Measurements from ENCODE around the gene SLC5A1. TPM values are rescaled to one million over a fixed set of nuclear protein-coding genes. Genes with fewer than 3 reads are reported as not detected.

The SLC5A1 gene
- total RNA-seq, 4 donors from 2014 or later, result 0.24 TPM; not detected in 3

DNA sequence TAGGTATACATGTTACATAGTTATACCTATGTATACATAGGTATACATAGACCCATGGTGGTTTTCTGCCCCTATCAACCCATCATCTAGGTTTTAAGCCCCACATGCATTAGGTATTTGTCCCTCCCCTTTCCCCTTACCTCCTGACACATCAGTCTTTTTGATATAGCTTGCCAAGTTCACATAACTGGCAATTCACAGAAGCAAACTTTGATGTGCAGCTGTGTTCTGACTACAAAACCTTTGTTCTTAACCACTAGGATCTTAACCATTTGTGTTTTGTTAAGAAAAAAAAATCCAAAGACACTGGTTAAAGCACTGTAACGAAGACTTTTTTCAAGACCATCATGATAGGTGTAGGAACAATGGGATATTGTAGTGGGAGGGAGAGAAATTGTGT is 42.9 kb upstream of the SLC5A1 start:
- TF ChIP-seq POLR2A (IDR thresholded peaks at IDR 0.05), result no peak
- TF ChIP-seq, protein P1, sequence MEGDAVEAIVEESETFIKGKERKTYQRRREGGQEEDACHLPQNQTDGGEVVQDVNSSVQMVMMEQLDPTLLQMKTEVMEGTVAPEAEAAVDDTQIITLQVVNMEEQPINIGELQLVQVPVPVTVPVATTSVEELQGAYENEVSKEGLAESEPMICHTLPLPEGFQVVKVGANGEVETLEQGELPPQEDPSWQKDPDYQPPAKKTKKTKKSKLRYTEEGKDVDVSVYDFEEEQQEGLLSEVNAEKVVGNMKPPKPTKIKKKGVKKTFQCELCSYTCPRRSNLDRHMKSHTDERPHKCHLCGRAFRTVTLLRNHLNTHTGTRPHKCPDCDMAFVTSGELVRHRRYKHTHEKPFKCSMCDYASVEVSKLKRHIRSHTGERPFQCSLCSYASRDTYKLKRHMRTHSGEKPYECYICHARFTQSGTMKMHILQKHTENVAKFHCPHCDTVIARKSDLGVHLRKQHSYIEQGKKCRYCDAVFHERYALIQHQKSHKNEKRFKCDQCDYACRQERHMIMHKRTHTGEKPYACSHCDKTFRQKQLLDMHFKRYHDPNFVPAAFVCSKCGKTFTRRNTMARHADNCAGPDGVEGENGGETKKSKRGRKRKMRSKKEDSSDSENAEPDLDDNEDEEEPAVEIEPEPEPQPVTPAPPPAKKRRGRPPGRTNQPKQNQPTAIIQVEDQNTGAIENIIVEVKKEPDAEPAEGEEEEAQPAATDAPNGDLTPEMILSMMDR (IDR thresholded peaks at IDR 0.05 in 4 of 5, conservative IDR thresholded peaks at IDR 0.05 in 1 of 5), result no peak
- Histone ChIP-seq H3K36me3 (no peaks in the 10 kb centered on the region), H3K27me3 (no peaks in the 10 kb centered on the region), H3K4me1 (no peaks in the 10 kb centered on the region), H3K4me3 (no peak overlapping the region), H3K9me3 (no peaks in the 10 kb centered on the region), H3K27ac (no peak overlapping the region)
- DNase-seq, result no peak
- intact Hi-C loops (cut with DNase I; ENCODE audit: low total_unique reads), result no loop called here
- ATAC-seq, result no peak
- in situ Hi-C loops (cut with MboI; ENCODE audit: low sequenced_read_pairs in 4 of 4), result no loop called here

- H3K4me1 ChIP-seq, result no peaks in the 10 kb centered on the region
- ATAC-seq, result no peak
- no peak overlapping the region for H3K27ac ChIP-seq
- no peaks in the 10 kb centered on the region for H3K9me3 ChIP-seq
- in situ Hi-C loops (cut with MboI; ENCODE audit: low sequenced_read_pairs in 4 of 4) (no loop called here), intact Hi-C loops (cut with DNase I; ENCODE audit: low total_unique reads) (no loop called here)
- TF ChIP-seq, protein P1 (IDR thresholded peaks at IDR 0.05 in 4 of 5, conservative IDR thresholded peaks at IDR 0.05 in 1 of 5), result no peak
- no peak for TF ChIP-seq POLR2A (IDR thresholded peaks at IDR 0.05)
- no peak for DNase-seq
- H3K4me3 ChIP-seq, result no peak overlapping the region
- H3K27me3 ChIP-seq, result peaks cover 0 to 5% (median 0%) of the 10 kb centered on the region in 3 donors
- H3K36me3 ChIP-seq, result no peaks in the 10 kb centered on the region
Observed at GRCh38 chr22:32005453-32005852, 37.6 kb upstream of the SLC5A1 start.

DNA sequence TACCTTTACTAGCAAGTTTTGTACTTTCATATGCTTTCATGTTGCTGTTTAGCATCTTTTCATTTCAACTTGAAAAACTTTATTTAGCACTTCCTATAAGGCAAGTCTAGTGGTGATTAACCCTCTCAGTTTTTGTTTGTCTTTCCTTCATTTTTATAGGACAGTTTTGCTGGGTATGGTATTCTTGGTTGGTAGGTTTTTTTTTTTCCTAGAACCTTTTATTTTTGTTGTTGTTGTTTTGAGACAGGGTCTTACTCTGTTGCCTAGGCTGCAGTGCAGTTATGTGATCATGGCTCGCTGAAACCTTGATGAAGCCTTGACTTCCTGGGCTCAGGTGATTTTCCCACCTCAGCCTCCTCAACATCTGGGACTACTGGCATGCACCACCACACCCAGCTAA is 29.9 kb upstream of the SLC5A1 start:
- DNase-seq (no peak), ATAC-seq (no peak)
- in situ Hi-C loops (cut with MboI; ENCODE audit: low sequenced_read_pairs in 4 of 4), result no loop called here
- Histone ChIP-seq H3K27me3 (peaks cover 0 to 3% (median 0%) of the 10 kb centered on the region in 3 donors), H3K27ac (no peak overlapping the region), H3K9me3 (peaks cover 0 to 3% (median 0%) of the 10 kb centered on the region in 3 donors), H3K36me3 (no peaks in the 10 kb centered on the region), H3K4me1 (no peaks in the 10 kb centered on the region), H3K4me3 (no peak overlapping the region)
- intact Hi-C loops (cut with DNase I; ENCODE audit: low total_unique reads), result no loop called here
- TF ChIP-seq, protein P1 (IDR thresholded peaks at IDR 0.05 in 4 of 5, conservative IDR thresholded peaks at IDR 0.05 in 1 of 5), result no peak
- TF ChIP-seq POLR2A (IDR thresholded peaks at IDR 0.05), result no peak

GRCh38 chr22:32016081-32016480 is 27.0 kb upstream of the SLC5A1 start:
- in situ Hi-C loops (cut with MboI; ENCODE audit: low sequenced_read_pairs in 4 of 4), result no loop called here
- no peak for ATAC-seq

More at GRCh38 chr22:32016081-32016480, 27.0 kb upstream of the SLC5A1 start:
- Histone ChIP-seq H3K36me3 (no peaks in the 10 kb centered on the region), H3K27me3 (peaks cover 0 to 3% (median under 1%) of the 10 kb centered on the region in 3 donors), H3K9me3 (peaks cover 0 to 3% (median 0%) of the 10 kb centered on the region in 3 donors), H3K4me3 (no peak overlapping the region), H3K4me1 (no peaks in the 10 kb centered on the region), H3K27ac (no peak overlapping the region)
- no peak for DNase-seq
- intact Hi-C loops (cut with DNase I; ENCODE audit: low total_unique reads), result no loop called here
- TF ChIP-seq, protein P1 (IDR thresholded peaks at IDR 0.05 in 4 of 5, conservative IDR thresholded peaks at IDR 0.05 in 1 of 5), result no peak
- no peak for TF ChIP-seq POLR2A (IDR thresholded peaks at IDR 0.05)

All from gastrocnemius medialis (tissue), 4 donors.